AG09319 (cell line): Measurements from ENCODE around the gene HDAC4.

Source experiments
- DNase-seq: peaks from one replicate; pipeline ENCODE4 v3.0.0-alpha.2; 2010; ENCODE audit warnings: low read depth; ENCODE audit errors: extremely low read depth
- TF ChIP-seq, protein P1 (sequence below): IDR thresholded peaks from 2 replicates; pipeline ENCODE4 v1.5.1; 2011; ENCODE audit warnings: low read depth, mild to moderate bottlenecking, inconsistent platforms, low read length, moderate library complexity

The HDAC4 gene

DNA sequence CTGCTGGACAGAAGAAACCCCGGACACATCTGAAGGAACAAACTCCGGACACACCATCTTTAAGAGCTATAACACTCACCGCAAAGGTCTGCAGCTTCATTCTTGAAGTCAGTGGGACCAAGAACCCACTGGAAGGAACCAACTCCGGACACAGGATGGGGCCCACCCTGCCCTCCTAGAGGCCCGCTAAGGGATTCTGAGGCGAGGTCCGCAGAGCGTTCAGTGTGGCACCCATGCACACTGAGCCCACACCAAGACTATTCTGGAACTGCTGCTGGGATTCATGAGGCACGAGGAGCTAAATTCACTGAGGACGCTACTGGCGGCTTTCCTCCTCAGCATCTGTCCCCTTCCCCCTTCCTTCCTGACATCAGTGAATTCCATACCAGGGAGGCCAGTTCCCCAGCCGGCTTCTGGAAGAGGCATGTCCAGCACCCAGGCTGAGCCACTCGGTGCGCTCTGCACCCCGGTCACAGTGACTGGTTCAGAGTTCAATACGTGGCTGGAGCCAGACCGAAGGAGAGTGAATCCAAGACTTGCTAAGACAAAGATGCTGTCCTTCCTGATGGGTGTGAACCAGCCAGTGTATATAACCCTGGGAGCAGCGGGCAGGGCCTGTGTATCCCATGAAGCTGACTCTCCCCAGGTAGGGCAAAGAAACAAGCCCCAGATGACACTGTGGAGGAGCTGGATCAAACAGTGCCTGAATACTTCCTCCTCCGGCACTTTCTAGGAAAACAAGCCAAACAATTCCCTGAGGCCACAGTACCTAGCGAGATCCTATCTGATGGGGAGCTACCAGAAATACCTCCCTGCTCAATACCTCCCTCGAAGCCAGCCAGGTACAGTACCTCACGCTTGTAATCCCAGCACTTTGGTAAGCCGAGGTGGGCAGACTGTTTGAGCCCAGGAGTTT, 11.1 kb downstream of the HDAC4 start:
- no peak for DNase-seq
- TF ChIP-seq, protein P1, sequence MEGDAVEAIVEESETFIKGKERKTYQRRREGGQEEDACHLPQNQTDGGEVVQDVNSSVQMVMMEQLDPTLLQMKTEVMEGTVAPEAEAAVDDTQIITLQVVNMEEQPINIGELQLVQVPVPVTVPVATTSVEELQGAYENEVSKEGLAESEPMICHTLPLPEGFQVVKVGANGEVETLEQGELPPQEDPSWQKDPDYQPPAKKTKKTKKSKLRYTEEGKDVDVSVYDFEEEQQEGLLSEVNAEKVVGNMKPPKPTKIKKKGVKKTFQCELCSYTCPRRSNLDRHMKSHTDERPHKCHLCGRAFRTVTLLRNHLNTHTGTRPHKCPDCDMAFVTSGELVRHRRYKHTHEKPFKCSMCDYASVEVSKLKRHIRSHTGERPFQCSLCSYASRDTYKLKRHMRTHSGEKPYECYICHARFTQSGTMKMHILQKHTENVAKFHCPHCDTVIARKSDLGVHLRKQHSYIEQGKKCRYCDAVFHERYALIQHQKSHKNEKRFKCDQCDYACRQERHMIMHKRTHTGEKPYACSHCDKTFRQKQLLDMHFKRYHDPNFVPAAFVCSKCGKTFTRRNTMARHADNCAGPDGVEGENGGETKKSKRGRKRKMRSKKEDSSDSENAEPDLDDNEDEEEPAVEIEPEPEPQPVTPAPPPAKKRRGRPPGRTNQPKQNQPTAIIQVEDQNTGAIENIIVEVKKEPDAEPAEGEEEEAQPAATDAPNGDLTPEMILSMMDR: no peak

DNA sequence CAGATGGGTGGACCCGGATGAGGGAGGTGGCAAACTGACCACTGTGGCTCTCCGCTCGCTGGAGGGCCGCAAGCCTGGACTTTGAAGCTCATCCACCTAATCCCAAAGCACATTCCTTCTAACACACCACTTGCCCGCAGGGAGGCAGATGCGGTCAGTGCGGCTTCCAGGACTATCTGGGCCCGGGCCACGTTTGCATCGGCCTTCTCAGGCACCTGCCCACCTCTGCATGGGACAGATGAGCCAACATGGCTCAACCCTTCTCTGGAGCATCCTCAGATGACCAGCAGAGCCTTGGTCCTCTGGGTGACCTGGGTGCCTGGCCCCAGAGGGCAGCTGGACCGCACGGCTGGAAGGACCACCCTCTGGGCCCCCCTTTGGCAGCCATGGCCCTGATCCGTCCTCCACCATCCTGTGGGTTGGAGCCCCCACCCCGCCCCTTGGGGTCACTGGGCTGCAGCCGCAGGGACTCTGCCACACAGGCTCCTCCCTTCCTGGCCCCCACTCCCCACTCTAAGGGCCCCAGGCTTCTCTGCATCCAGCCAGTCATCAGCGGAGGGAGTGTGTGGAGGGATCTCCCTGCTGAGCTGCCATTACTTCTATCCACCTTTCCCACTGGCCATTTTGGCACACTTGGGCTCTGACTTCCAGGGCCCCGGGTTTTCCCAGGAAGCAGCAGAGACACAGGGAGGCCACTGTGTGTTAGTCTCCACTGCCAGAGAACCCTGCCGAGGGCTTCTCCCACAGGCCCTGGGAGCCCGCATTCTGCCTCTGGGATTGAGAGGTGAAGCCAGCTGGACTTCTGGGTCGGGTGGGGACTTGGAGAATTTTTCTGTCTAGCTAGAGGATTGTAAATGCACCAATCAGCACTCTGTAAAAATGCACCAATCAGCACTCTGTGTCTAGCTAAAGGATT, 12.3 kb downstream of the HDAC4 start:
- TF ChIP-seq, protein P1: no peak
- no peak for DNase-seq

DNA sequence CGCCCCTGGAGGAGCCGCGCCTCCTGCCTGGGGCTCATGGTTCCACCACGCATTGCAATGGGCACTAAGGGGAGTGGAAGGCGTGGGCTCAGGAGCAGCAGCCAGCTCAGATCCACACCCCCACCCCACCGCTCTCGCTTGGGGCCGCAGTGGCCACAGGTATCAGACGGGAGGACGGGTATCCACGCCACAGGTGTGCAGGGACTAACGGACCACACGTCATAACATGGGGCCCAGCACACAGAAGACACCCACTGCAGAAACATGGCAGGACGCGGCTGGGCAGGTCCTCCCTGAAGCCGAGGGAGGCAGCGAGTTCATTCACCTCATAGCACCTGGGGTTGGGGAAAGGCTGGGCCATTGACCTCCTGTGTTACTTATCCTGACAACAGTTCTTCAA, 13.0 kb downstream of the HDAC4 start:
- TF ChIP-seq, protein P1: no peak
- DNase-seq: no peak

DNA sequence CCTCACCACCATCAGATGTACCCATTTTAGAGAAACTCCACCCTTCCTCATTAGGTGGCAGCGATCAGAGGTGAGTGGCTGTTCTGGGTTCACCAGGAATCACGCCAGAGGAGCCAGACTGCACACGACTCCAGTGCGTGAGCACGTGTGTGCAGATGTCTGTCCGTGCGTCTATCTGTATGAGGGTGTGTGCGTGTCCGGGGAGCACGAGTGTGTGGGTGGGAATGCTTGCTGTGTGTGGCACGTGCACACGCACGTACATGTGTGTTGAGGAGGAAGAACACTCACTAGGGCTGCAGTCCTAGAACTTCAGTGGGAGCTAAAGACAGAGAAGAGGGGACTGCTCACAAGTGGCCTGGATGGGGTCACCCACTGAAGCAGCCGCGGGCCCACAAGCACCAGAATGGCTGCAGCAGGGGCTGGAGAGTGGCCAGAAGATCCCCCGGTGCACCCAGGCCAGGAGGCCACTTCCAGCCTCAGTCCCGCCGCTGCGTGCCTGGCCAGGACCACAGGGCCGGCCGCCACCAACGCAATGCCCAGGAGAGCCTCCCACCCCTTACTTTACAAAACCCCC, 13.9 kb downstream of the HDAC4 start:
- TF ChIP-seq, protein P1: no peak

DNA sequence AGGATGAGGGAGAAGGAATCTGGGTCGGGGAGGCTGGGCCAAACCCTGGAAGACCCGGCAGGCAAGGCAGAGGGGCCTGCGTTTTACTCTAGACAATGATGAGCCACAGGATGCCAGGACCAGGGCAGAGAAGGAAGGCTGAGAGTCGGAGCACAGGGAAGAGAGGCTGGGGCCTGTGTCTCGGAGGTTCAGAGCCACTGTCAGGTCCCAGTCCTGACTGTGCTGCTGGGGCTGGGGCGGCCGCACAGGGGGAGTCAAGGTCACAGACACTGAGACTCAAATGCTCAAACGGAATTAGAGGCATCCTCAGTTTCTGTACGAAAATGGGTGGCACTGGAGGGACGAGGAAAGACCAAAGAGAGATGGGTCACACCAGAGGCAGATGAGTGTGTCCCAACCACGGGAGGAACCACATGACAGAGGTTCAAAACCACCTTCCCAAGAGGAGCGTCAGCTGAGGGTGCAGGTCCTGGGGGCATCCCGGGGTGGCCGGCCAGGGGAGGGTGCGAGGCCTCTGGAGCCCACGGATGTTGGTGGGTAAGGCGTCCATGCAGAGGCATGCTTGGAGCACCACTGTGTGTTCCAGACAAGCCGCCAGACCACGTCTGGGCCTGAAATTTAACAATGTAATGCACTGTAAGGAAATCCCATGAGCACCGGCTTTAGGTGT, 14.7 kb downstream of the HDAC4 start:
- no peak for DNase-seq
- TF ChIP-seq, protein P1: no peak

More for the DNA sequence above, 13.9 kb downstream of the HDAC4 start:
- no peak for DNase-seq

DNA sequence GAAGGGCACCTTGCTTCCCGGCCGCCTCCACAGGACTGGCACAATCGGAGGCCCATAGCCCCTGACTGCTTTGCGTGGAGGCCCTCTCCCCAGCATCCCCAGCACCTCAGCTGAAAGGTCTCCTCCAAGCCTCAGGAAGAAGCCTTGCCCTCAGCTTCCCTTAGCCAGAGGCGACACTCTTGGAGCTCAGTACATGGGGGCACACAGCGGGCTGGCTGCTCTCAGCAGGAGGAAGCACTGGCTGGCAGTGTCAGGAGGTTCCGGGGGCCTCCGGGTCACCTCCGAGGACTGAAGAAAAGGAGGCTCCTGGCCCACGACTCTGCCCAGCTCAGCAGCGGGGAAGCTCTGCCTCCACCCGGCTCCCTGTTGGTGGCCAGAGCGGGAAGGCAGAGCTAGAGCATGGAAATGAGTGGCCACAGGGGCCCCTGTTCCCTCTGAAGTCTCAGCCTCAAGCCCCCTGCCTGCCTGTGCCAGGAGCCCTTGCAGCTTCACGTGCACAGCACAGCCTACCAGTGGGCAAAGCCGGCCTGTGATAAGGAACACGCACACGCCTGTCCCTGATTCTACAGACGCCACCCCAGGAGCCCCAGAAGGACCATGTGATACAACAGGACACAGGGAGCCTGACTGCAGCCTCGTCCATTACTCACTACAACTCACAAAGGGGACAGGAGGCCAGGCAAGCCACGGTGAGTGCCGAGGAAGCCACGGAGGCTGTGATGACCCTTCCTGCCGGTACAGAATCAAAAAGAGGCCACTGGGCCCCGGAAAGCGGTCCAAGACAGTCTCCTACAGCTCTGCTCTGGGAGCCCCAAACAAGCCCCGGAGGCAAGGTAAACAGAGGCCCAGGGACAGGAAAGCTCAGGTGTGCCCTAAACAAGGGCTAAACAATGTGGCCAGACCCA, 15.5 kb downstream of the HDAC4 start:
- DNase-seq: no peak
- TF ChIP-seq, protein P1: no peak
